Measurements from ENCODE around the gene BCCIP. TPM values are rescaled to one million over a fixed set of nuclear protein-coding genes. Genes with fewer than 3 reads are reported as not detected.

The BCCIP gene
- 69.9 and 70.8 TPM in 2 replicates for polyA plus RNA-seq (2013)

GRCh38 chr10:125822878-125823662 is at the start of gene BCCIP, which contains the start of gene UROS:
TSS of gene BCCIP (plus strand) at chr10:125823546. CDS start at chr10:125823558, 12 bp downstream.
TSS of gene UROS (minus strand) at chr10:125823258. CDS start at chr10:125816499, 6,759 bp downstream.
- Histone ChIP-seq H3K23ac (ENCODE audit: low read length) (no peak within 1 kb of the TSS), H3K4me3 (ENCODE audit: low read depth, low read length) (peak within 1 kb of the TSS; percentile 96), H2AFZ (ENCODE audit: insufficient read depth, low read length, poor library complexity) (peak within 1 kb of the TSS; percentile 89), H2BK5ac (ENCODE audit: low read depth, low read length, poor library complexity) (peak within 1 kb of the TSS; percentile 97), H3K4me2 (ENCODE audit: low read length) (peak within 1 kb of the TSS; percentile 92), H3K9ac (ENCODE audit: low read length) (peak within 1 kb of the TSS; percentile 97), H3K79me2 (ENCODE audit: control insufficient read depth, insufficient read depth, low read length, poor library complexity) (peaks cover 12% of the 10 kb centered on the region), H3K36me3 (ENCODE audit: control insufficient read depth in 1 of 2, insufficient read depth in 2 of 2, low read length in 2 of 2) (peaks cover 4 to 8% of the 10 kb centered on the region in 2 experiments), H4K12ac (ENCODE audit: low read depth, low read length) (peak within 1 kb of the TSS; percentile 82), H3K27me3 (ENCODE audit: insufficient read depth, low read length) (no peaks in the 10 kb centered on the region), H3K9me3 (ENCODE audit: insufficient read depth, low read depth, low read length) (no peaks in the 10 kb centered on the region), H4K91ac (ENCODE audit: low read depth, low read length) (peak within 1 kb of the TSS; percentile 95), H3K79me1 (ENCODE audit: low read length) (peaks cover 11% of the 10 kb centered on the region), H2BK12ac (ENCODE audit: low read length) (peak within 1 kb of the TSS; percentile 91), H3K14ac (ENCODE audit: low read length) (peak within 1 kb of the TSS; percentile 89), H2BK120ac (ENCODE audit: insufficient read depth, low read length, poor library complexity) (peak within 1 kb of the TSS; percentile 97), H4K8ac (ENCODE audit: low read depth, low read length) (peak within 1 kb of the TSS; percentile 80), H3K4ac (ENCODE audit: low read depth, low read length) (peak within 1 kb of the TSS; percentile 99), H3K18ac (ENCODE audit: low read length) (peak within 1 kb of the TSS; percentile 83), H2AK5ac (ENCODE audit: low read length) (peak within 1 kb of the TSS; percentile 59), H3K4me1 (ENCODE audit: control insufficient read depth in 1 of 2, insufficient read depth in 2 of 2, low read length in 2 of 2) (peaks cover 0 to 4% of the 10 kb centered on the region in 2 experiments), H3K27ac (ENCODE audit: low read depth, low read length) (peak within 1 kb of the TSS; percentile 74)
- WGBS (ENCODE audit: extremely low coverage, insufficient coverage, insufficient read length) = no CpG with 5 or more reads among the region's 74 CpGs
- peak; percentile 81 to 96 for DNase-seq

DNA sequence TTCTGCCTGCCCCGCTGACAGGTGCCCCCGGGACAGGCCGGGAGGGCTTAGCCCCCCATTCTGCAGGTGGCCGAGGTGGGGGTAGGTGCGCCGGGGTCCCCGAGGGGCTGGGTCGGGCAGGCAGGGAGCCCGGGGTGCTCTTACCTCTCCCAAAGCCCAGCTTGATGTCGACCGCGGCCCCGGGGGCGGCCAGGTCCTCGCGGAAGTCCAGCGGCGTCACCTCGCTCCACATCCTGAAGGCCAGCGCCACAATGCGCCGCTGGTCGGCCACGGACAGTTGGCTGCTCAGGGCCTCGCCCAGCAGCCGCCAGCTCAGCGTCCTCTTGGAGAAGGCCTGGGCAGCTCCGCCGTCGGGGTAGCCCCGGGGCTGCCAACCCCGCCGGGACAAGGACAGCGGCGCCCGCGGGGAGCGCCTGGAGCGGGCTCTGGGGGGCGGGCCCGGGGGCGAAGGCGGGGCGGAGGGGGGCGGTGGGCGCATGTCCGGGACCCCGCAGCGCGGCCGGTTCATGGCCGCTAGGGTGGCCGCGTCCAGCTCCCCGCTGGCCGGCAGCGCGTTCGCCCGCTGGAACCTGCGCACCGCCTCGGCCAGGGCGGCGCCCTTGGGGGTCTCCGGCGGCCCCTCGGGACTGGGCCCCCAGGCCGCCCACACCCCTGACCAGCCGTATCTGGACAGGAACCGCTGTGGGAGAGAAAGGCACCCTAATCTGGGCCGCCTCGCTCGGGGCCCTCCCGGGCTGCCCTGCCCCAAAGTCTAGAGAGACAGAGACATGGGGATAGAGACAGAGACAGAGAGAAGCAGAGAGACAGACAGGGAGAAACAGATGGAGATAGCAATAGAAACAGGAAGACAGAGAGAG is 49.4 kb upstream of the BCCIP start:
- Histone ChIP-seq H3K23ac (ENCODE audit: low read length) (no peak overlapping the region), H2BK12ac (ENCODE audit: low read length) (no peak overlapping the region), H2AFZ (ENCODE audit: insufficient read depth, low read length, poor library complexity) (no peak overlapping the region), H3K27ac (ENCODE audit: low read depth, low read length) (no peak overlapping the region), H3K79me2 (ENCODE audit: control insufficient read depth, insufficient read depth, low read length, poor library complexity) (no peaks in the 10 kb centered on the region), H3K14ac (ENCODE audit: low read length) (no peak overlapping the region), H2BK5ac (ENCODE audit: low read depth, low read length, poor library complexity) (no peak overlapping the region), H3K4me3 (ENCODE audit: low read depth, low read length) (no peak overlapping the region), H3K4me1 (ENCODE audit: control insufficient read depth in 1 of 2, insufficient read depth in 2 of 2, low read length in 2 of 2) (no peaks in the 10 kb centered on the region), H3K27me3 (ENCODE audit: insufficient read depth, low read length) (no peaks in the 10 kb centered on the region), H2BK120ac (ENCODE audit: insufficient read depth, low read length, poor library complexity) (no peak overlapping the region), H4K8ac (ENCODE audit: low read depth, low read length) (no peak overlapping the region), H3K9me3 (ENCODE audit: insufficient read depth, low read depth, low read length) (peaks cover 4% of the 10 kb centered on the region), H3K4me2 (ENCODE audit: low read length) (no peak overlapping the region), H4K91ac (ENCODE audit: low read depth, low read length) (no peak overlapping the region), H2AK5ac (ENCODE audit: low read length) (no peak overlapping the region), H3K36me3 (ENCODE audit: control insufficient read depth in 1 of 2, insufficient read depth in 2 of 2, low read length in 2 of 2) (peaks cover 0 to 2% of the 10 kb centered on the region in 2 experiments), H3K4ac (ENCODE audit: low read depth, low read length) (no peak overlapping the region), H3K9ac (ENCODE audit: low read length) (no peak overlapping the region), H3K79me1 (ENCODE audit: low read length) (no peaks in the 10 kb centered on the region), H3K18ac (ENCODE audit: low read length) (no peak overlapping the region), H4K12ac (ENCODE audit: low read depth, low read length) (no peak overlapping the region)
- peak; percentile 21 to 38 for DNase-seq
- no CpG with 5 or more reads among the region's 75 CpGs for whole genome bisulfite sequencing (ENCODE audit: extremely low coverage, insufficient coverage, insufficient read length)

- H2BK5ac ChIP-seq (ENCODE audit: low read depth, low read length, poor library complexity) = no peak overlapping the region
Measured at GRCh38 chr10:125774581-125775191, 48.7 kb upstream of the BCCIP start.

DNA sequence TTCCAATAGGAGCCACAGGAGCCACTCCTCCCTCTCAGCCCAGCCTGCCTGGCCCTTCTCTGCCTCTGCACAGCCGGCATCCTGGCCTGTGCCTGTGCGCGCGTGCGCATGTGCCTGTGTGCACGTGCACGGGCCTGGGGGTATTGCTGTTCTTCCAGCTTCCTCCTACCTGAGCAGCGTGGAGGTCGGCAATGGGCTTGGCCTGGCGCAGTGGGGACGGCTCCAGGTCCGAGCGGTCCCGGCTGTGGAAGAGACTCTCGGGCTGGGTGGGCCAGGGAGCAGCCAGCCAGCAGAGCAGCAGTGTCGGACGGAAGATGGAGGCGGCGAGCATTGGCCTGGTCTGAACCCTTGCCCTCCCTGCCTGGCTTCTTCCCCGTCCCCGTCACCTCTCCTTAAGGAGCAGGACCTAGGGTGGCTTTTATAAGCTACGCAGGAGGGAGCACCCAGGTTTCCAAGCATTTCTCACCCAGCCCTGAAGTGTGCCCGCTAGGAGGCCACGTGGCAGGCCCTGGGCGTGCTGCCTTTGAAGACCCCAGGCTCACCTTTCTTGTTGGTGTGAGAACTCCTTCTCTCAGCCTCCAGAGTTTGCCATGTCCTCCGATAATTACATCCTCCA is 47.7 kb upstream of the BCCIP start, which contains the start of gene MMP21:
MMP21 (minus strand) TSS at position 331 of the 616 bp plus-strand sequence; CDS start at position 331, 0 bp downstream.
- H3K79me2 ChIP-seq (ENCODE audit: control insufficient read depth, insufficient read depth, low read length, poor library complexity) = no peaks in the 10 kb centered on the region
- H4K12ac ChIP-seq (ENCODE audit: low read depth, low read length) = no peak within 1 kb of the TSS
- no peaks in the 10 kb centered on the region for H3K27me3 ChIP-seq (ENCODE audit: insufficient read depth, low read length)
- peaks cover 10% of the 10 kb centered on the region for H3K9me3 ChIP-seq (ENCODE audit: insufficient read depth, low read depth, low read length)
- no peak within 1 kb of the TSS for H3K27ac ChIP-seq (ENCODE audit: low read depth, low read length)
- H4K8ac ChIP-seq (ENCODE audit: low read depth, low read length) = no peak within 1 kb of the TSS
- H3K14ac ChIP-seq (ENCODE audit: low read length) = no peak within 1 kb of the TSS
- H2BK5ac ChIP-seq (ENCODE audit: low read depth, low read length, poor library complexity) = no peak within 1 kb of the TSS
- no peak within 1 kb of the TSS for H3K4me3 ChIP-seq (ENCODE audit: low read depth, low read length)
- no peaks in the 10 kb centered on the region for H3K79me1 ChIP-seq (ENCODE audit: low read length)
- H4K91ac ChIP-seq (ENCODE audit: low read depth, low read length) = no peak within 1 kb of the TSS
- DNase-seq = no peak
- H3K4ac ChIP-seq (ENCODE audit: low read depth, low read length) = no peak within 1 kb of the TSS
- no peaks in the 10 kb centered on the region for H3K36me3 ChIP-seq (ENCODE audit: control insufficient read depth in 1 of 2, insufficient read depth in 2 of 2, low read length in 2 of 2)
- no peak within 1 kb of the TSS for H2BK12ac ChIP-seq (ENCODE audit: low read length)
- H3K9ac ChIP-seq (ENCODE audit: low read length) = no peak within 1 kb of the TSS
- H3K4me1 ChIP-seq (ENCODE audit: control insufficient read depth in 1 of 2, insufficient read depth in 2 of 2, low read length in 2 of 2) = no peaks in the 10 kb centered on the region
- H3K18ac ChIP-seq (ENCODE audit: low read length) = no peak within 1 kb of the TSS
- no peak within 1 kb of the TSS for H2AFZ ChIP-seq (ENCODE audit: insufficient read depth, low read length, poor library complexity)
- no peak within 1 kb of the TSS for H2BK120ac ChIP-seq (ENCODE audit: insufficient read depth, low read length, poor library complexity)
- H3K23ac ChIP-seq (ENCODE audit: low read length) = no peak within 1 kb of the TSS
- no CpG with 5 or more reads among the region's 26 CpGs for WGBS (ENCODE audit: extremely low coverage, insufficient coverage, insufficient read length)
- no peak within 1 kb of the TSS for H2AK5ac ChIP-seq (ENCODE audit: low read length)
- H3K4me2 ChIP-seq (ENCODE audit: low read length) = no peak within 1 kb of the TSS

More at GRCh38 chr10:125774581-125775191, 48.7 kb upstream of the BCCIP start:
- no peak overlapping the region for H3K4ac ChIP-seq (ENCODE audit: low read depth, low read length)
- no peak overlapping the region for H3K18ac ChIP-seq (ENCODE audit: low read length)
- WGBS (ENCODE audit: extremely low coverage, insufficient coverage, insufficient read length) = no CpG with 5 or more reads among the region's 32 CpGs
- no peak overlapping the region for H2BK12ac ChIP-seq (ENCODE audit: low read length)
- no peak overlapping the region for H2BK120ac ChIP-seq (ENCODE audit: insufficient read depth, low read length, poor library complexity)
- no peaks in the 10 kb centered on the region for H3K4me1 ChIP-seq (ENCODE audit: control insufficient read depth in 1 of 2, insufficient read depth in 2 of 2, low read length in 2 of 2)
- H3K4me2 ChIP-seq (ENCODE audit: low read length) = no peak overlapping the region
- peaks cover 9% of the 10 kb centered on the region for H3K9me3 ChIP-seq (ENCODE audit: insufficient read depth, low read depth, low read length)
- H4K8ac ChIP-seq (ENCODE audit: low read depth, low read length) = no peak overlapping the region
- no peak overlapping the region for H2AK5ac ChIP-seq (ENCODE audit: low read length)
- H3K36me3 ChIP-seq (ENCODE audit: control insufficient read depth in 1 of 2, insufficient read depth in 2 of 2, low read length in 2 of 2) = no peaks in the 10 kb centered on the region
- H3K23ac ChIP-seq (ENCODE audit: low read length) = no peak overlapping the region
- no peak overlapping the region for H3K27ac ChIP-seq (ENCODE audit: low read depth, low read length)
- H4K12ac ChIP-seq (ENCODE audit: low read depth, low read length) = no peak overlapping the region
- H3K79me1 ChIP-seq (ENCODE audit: low read length) = no peaks in the 10 kb centered on the region
- no peak for DNase-seq
- no peak overlapping the region for H3K4me3 ChIP-seq (ENCODE audit: low read depth, low read length)
- H2AFZ ChIP-seq (ENCODE audit: insufficient read depth, low read length, poor library complexity) = no peak overlapping the region
- no peak overlapping the region for H3K14ac ChIP-seq (ENCODE audit: low read length)
- H3K9ac ChIP-seq (ENCODE audit: low read length) = no peak overlapping the region
- H4K91ac ChIP-seq (ENCODE audit: low read depth, low read length) = no peak overlapping the region
- no peaks in the 10 kb centered on the region for H3K27me3 ChIP-seq (ENCODE audit: insufficient read depth, low read length)
- no peaks in the 10 kb centered on the region for H3K79me2 ChIP-seq (ENCODE audit: control insufficient read depth, insufficient read depth, low read length, poor library complexity)
